Pulmonary artery endothelial cell (primary cell): ENCODE results near the gene KIR2DL4. TPM values are rescaled to one million over a fixed set of nuclear protein-coding genes. Genes with fewer than 3 reads are reported as not detected.
"Not testable (repeated sequence)": the region's sequence is repeated elsewhere in the genome, so short reads cannot be mapped to it uniquely, and the experiment has no call there.

Experiments
- DNase-seq: peaks from one replicate; pipeline ENCODE4 v3.0.0-alpha.2; 2011; ENCODE audit warnings: low read depth, low spot score
- total RNA-seq: library from RNA; depleted of rRNA; stranded (reverse); fragments of >200 nt; gene quantifications from 2 replicates; pipeline ENCODE4 v1.2.3, GENCODE V29; 2014

Gene KIR2DL4
- not detected in 2 replicates for total RNA-seq

- no peak for DNase-seq
These were observed at the start of gene KIR2DL4 for GRCh38 chr19:54803410-54803809. Gene KIR2DL4 (plus strand): TSS chr19:54803610. CDS start chr19:54803652, 42 bp downstream.

GRCh38 chr19:54756204-54757110 is 47.0 kb upstream of the KIR2DL4 start:
- DNase-seq = not testable (repeated sequence)

- not testable (repeated sequence) for DNase-seq
These were observed 44.8 kb upstream of the KIR2DL4 start for GRCh38 chr19:54758577-54758976.

GRCh38 chr19:54764219-54764618 is 39.2 kb upstream of the KIR2DL4 start:
- DNase-seq = not testable (repeated sequence)

- DNase-seq = not testable (repeated sequence)
These were observed 36.9 kb upstream of the KIR2DL4 start for GRCh38 chr19:54766464-54766863.

GRCh38 chr19:54769646-54770045 is 33.8 kb upstream of the KIR2DL4 start, which contains the start of gene KIR2DL1:
Gene KIR2DL1 (plus strand): TSS chr19:54769793. CDS start chr19:54769851, 58 bp downstream.
- not testable (repeated sequence) for DNase-seq

- DNase-seq = not testable (repeated sequence)
These were observed 32.9 kb upstream of the KIR2DL4 start for GRCh38 chr19:54770511-54770910.

GRCh38 chr19:54771018-54771960 is 32.1 kb upstream of the KIR2DL4 start:
- DNase-seq = not testable (repeated sequence)

GRCh38 chr19:54772666-54773065 is 30.7 kb upstream of the KIR2DL4 start:
- DNase-seq = not testable (repeated sequence)

- DNase-seq = not testable (repeated sequence)
These were observed 28.2 kb upstream of the KIR2DL4 start for GRCh38 chr19:54775095-54775815.

GRCh38 chr19:54775830-54776229 is 27.6 kb upstream of the KIR2DL4 start:
- not testable (repeated sequence) for DNase-seq

GRCh38 chr19:54777851-54778250 is 25.6 kb upstream of the KIR2DL4 start:
- DNase-seq = not testable (repeated sequence)

- DNase-seq = not testable (repeated sequence)
These were observed 24.5 kb upstream of the KIR2DL4 start for GRCh38 chr19:54778896-54779295.

- not testable (repeated sequence) for DNase-seq
These were observed 20.5 kb upstream of the KIR2DL4 start for GRCh38 chr19:54782916-54783315.

- DNase-seq = not testable (repeated sequence)
These were observed 17.2 kb upstream of the KIR2DL4 start for GRCh38 chr19:54786091-54786723.

GRCh38 chr19:54788154-54788553 is 15.3 kb upstream of the KIR2DL4 start:
- DNase-seq = not testable (repeated sequence)

GRCh38 chr19:54790711-54791110 is 12.7 kb upstream of the KIR2DL4 start:
- no peak for DNase-seq

GRCh38 chr19:54791476-54791875 is 11.9 kb upstream of the KIR2DL4 start:
- DNase-seq = no peak

- no peak for DNase-seq
These were observed 10.6 kb upstream of the KIR2DL4 start for GRCh38 chr19:54792814-54793213.

GRCh38 chr19:54795758-54796157 is 7.7 kb upstream of the KIR2DL4 start:
- DNase-seq = no peak
